Heart right ventricle (tissue), 16 donors: ENCODE results near the gene PDE3A. TPM values are rescaled to one million over a fixed set of nuclear protein-coding genes. Genes with fewer than 3 reads are reported as not detected.

Source experiments
- ATAC-seq, 8 donors: fragments of 200-7000 bp; cut with Tn5 transposase; one replicate each; pipeline ENCODE4 v1.9.1; 2020; ENCODE audit warnings: mild to moderate bottlenecking in 8 of 8, moderate library complexity in 8 of 8, moderate number of reproducible peaks in 1 of 8
- DNase-seq, 2 donors: peaks; one replicate each; pipeline ENCODE4 v3.0.0-alpha.2; 2020
- H3K27ac ChIP-seq, 10 donors: fragments of 200-600 bp; sonication (generic) in 2 of 10; one replicate each; pipeline versions ENCODE4 v1.5.0 to v1.8.0; 2020 to 2022; ENCODE audit warnings: mild to moderate bottlenecking in 3 of 10
- H3K27me3 ChIP-seq, 7 donors: fragments of 200-600 bp; one replicate each; pipeline ENCODE4 v1.8.0; 2021 to 2022; ENCODE audit warnings: mild to moderate bottlenecking in 2 of 7
- H3K36me3 ChIP-seq, 9 donors: fragments of 200-600 bp; sonication (generic) in 1 of 9; one replicate each; pipeline versions ENCODE4 v1.5.0 to v1.8.0; 2020 to 2022; ENCODE audit warnings: mild to moderate bottlenecking in 2 of 9
- H3K4me1 ChIP-seq, 9 donors: fragments of 200-600 bp; sonication (generic) in 1 of 9; one replicate each; pipeline versions ENCODE4 v1.5.0 to v1.8.0; 2020 to 2022; ENCODE audit warnings: mild to moderate bottlenecking in 4 of 9
- H3K4me3 ChIP-seq, 10 donors: fragments of 200-600 bp; sonication (generic) in 2 of 10; one replicate each; pipeline versions ENCODE4 v1.5.0 to v1.8.0; 2020 to 2022; ENCODE audit warnings: mild to moderate bottlenecking in 7 of 10, moderate library complexity in 2 of 10
- H3K9me3 ChIP-seq, 11 donors: fragments of 200-600 bp in 10 of 11; sonication (generic) in 2 of 11; one replicate each; pipeline versions ENCODE4 v1.5.0 to v1.8.0; 2013 to 2022; ENCODE audit warnings: mild to moderate bottlenecking in 2 of 11, control low read depth in 1 of 11, moderate library complexity in 1 of 11
- CTCF ChIP-seq, 9 donors: fragments of 200-600 bp; sonication (generic) in 2 of 9; IDR thresholded peaks; one replicate each; pipeline versions ENCODE4 v1.5.0 to v1.8.0; 2021 to 2022; ENCODE audit warnings: antibody characterized with exemption in 9 of 9, mild to moderate bottlenecking in 5 of 9, moderate library complexity in 1 of 9
- WGBS, 2 donors: extraction: QIAGEN DNeasy Blood & Tissue Kit; methylation state at CpG; one replicate each; pipeline ENCODE4 v1.1.7; 2013; ENCODE audit warnings: inconsistent platforms in 1 of 2; 5-methylcytosine and 5-hydroxymethylcytosine counted together
- intact Hi-C, 10 donors: fragments of 100-400 bp; cut with DNase I; formaldehyde crosslinking; loops; one replicate each; pipeline versions ENCODE4 v1.11.1 to v1.14.2; 2022
- polyA plus RNA-seq, 2 donors: library from polyadenylated mRNA; stranded (reverse); fragments of 200-250 nt; gene quantifications; one replicate each; pipeline ENCODE4 v1.2.3, GENCODE V29; 2013
- total RNA-seq, 10 donors: library from RNA; stranded (reverse); fragmentation: NEBNext Ultra II Directional in 3 of 10; extraction: Animal tissue kit (Norgen Biotek cat#: 25700) in 3 of 10; gene quantifications; one replicate each; pipeline versions ENCODE4 v1.2.1 to v1.2.4, GENCODE V29; 2021 to 2023
- donor health status: Arrhythmogenic right ventricular cardiomyopathy.
- donor health status: ischemic (EF 13 %, LVEDD 7.1; RV severe dilation, severe dysfunction).
- donor health status: healthy with polysubstance abuse.
- donor health status: DM: no; HTN: yes; CAD: no.
- donor health status: DM: no; HTN: no; CAD: no.
- donor health status: ischemic (EF 25% LVEDD 6.9; RV normal size, moderate dysfunction).
- donor health status: ischemic (EF 25% LVEDD 5.7; RV mildly dilated, moderate dysfunction).
- donor health status: healthy.
- donor health status: DM: yes; HTN: yes; CAD: no.
- donor health status: Ischemic cardiomyopathy.
- donor health status: ischemic (EF 35%, LVEDD 5.7; RV mildly dilated, moderate dysfunction).
- donor health status: nonischemic (EF 11% LVEDD 7.7; RV severe dilation, severe dysfunction).
- donor health status: DM: yes; HTN: yes; CAD: no.
- donor health status: PGD.
- donor health status: ischemic (EF 29% LVEDD 5.4; RV normal size, mild dysfunction).
- donor health status: nonischemic (EF 23%, LVEDD 6.1; RV moderate dilation, normal function).

The PDE3A gene
- total and polyA plus RNA-seq, 12 donors = 18.8 to 362 (median 209) TPM

- intact Hi-C loops = no loop called here
- peaks cover 12 to 84% (median 29%) of the 10 kb centered on the region in 9 donors for H3K4me1 ChIP-seq
- H3K9me3 ChIP-seq = no peaks in the 10 kb centered on the region
- DNase-seq = no peak
- no peak overlapping the region for H3K27ac ChIP-seq
- ATAC-seq = no peak
- H3K36me3 ChIP-seq = no peaks in the 10 kb centered on the region
- no peak overlapping the region for H3K4me3 ChIP-seq
- WGBS, 2 donors = 83 to 88% methylated on average over 5 of the region's 5 CpGs
- H3K27me3 ChIP-seq = no peaks in the 10 kb centered on the region
- TF ChIP-seq CTCF (IDR thresholded peaks at IDR 0.05) = no peak
These were observed 155.8 kb downstream of the PDE3A start for GRCh38 chr12:20524113-20524512.

GRCh38 chr12:20525064-20525610 lies 156.8 kb downstream of the PDE3A start:
- Histone ChIP-seq H3K27me3 (no peaks in the 10 kb centered on the region), H3K4me1 (peaks cover 12 to 73% (median 24%) of the 10 kb centered on the region in 9 donors), H3K4me3 (no peak overlapping the region), H3K36me3 (no peaks in the 10 kb centered on the region), H3K9me3 (no peaks in the 10 kb centered on the region), H3K27ac (peak overlapping the region in 2 of 10 donors; percentile 19 to 47)
- peak in 1 of 8 donors; percentile 50 for ATAC-seq
- intact Hi-C loops = no loop called here
- no peak for TF ChIP-seq CTCF (IDR thresholded peaks at IDR 0.05)
- no peak for DNase-seq
- 73 to 76% methylated on average over 4 of the region's 4 CpGs for WGBS, 2 donors

- Histone ChIP-seq H3K27me3 (no peaks in the 10 kb centered on the region), H3K27ac (peak overlapping the region in 8 of 10 donors; percentile 2 to 65 (median 35)), H3K4me1 (peaks cover 6 to 50% (median 16%) of the 10 kb centered on the region in 9 donors), H3K4me3 (no peak overlapping the region), H3K36me3 (no peaks in the 10 kb centered on the region), H3K9me3 (no peaks in the 10 kb centered on the region)
- DNase-seq (no peak), ATAC-seq (peak in 4 of 8 donors; percentile 14 to 58 (median 35))
- no peak for TF ChIP-seq CTCF (IDR thresholded peaks at IDR 0.05)
- intact Hi-C loops = no loop called here
- WGBS, 2 donors = 46 to 60% methylated on average over 8 of the region's 8 CpGs
These were observed 159.3 kb downstream of the PDE3A start for GRCh38 chr12:20527417-20528163.

- Histone ChIP-seq H3K36me3 (no peaks in the 10 kb centered on the region), H3K27me3 (no peaks in the 10 kb centered on the region), H3K4me3 (no peak overlapping the region), H3K27ac (peak overlapping the region in 7 of 10 donors; percentile 2 to 65 (median 35)), H3K4me1 (peaks cover 5 to 49% (median 16%) of the 10 kb centered on the region in 9 donors), H3K9me3 (no peaks in the 10 kb centered on the region)
- TF ChIP-seq CTCF (IDR thresholded peaks at IDR 0.05) = no peak
- 38 to 45% methylated on average over 1 of the region's 1 CpG for WGBS, 2 donors
- ATAC-seq (peak in 5 of 8 donors; percentile 9 to 39 (median 21)), DNase-seq (no peak)
- intact Hi-C loops = no loop called here
These were observed 159.9 kb downstream of the PDE3A start for GRCh38 chr12:20528208-20528607.
